Fibroblast of skin of right biceps (primary cell): ENCODE measurements around the gene TSPAN9.
A peak's percentile ranks its signal among the peaks of the same experiment; 100 is the strongest.

Experiments used
- DNase-seq: peaks from one replicate; pipeline ENCODE4 v3.0.0-alpha.2; 2013

TSPAN9 gene

DNA sequence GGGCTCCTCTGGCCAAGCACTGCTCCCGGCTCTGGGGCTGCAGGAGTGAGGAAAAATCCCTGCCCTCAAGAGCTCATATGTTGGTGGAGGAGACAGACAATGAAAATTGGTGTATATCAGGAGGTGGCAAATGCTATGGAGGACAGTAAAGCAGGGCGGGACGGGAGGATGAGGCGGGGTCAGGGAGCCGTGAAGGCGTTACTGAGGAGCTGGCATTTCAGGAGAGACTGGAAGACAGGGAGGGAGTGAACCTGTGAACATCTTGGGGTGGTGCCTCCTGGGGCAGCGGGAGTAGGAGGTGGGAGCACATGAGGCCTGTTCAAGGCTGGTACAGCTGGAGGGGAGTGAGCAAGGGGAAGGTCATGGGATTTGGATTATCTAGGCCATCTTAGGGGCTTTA lies 26.6 kb downstream of the TSPAN9 start:
- DNase-seq, result no peak

DNA sequence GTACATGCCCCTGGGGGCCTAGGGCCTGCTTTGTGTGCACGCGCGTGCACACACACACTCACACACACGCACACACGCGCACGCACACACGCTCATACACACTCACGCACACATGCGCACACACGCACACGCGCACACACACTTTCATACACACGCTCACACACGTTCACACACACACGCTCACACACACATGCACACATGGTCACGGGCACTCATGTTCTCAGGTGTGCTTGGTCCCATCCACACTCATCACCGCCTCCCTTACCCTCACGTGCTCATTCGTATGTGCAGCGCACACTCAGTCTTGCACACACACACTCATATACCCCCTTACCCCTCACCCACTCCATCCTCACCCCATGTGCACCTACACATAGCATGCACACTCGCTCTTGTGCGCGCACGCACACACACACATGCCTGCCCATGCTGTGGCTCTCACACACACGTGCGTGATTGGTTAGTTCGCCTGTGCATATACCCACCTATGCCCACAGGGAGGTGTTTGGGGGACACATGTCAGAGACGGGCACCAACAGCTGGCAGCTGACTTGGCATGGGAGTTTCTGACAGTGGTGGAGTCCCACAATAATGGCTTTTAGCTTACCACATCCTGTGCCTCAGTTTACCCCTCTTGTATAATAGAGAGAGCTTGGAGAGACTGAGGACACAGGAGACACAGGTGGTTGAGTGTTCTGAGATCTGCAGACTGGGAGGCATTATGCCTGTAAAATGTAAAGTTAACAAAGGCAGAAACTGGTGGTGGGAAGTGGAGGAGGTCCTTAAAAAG lies 28.7 kb downstream of the TSPAN9 start:
- DNase-seq, result no peak

DNA sequence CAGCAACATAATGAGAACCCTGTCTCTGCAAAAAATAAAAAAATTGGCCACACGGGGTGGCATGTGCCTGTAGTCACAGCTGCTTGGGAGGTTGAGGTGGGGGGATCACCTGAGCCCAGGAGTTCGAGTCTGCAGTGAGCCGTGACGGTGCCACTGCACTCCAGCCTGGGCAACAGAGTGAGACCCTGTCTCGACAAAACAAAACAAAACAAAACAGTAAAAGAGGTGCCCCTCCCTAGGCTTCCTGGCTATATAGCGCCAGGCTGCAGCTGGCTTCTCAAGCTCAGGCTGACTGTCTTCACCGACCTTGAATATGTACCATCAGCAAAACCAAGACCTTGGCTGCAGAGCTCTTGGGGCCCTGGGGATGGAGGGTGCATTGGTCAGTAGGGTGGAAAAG lies 29.4 kb downstream of the TSPAN9 start:
- no peak for DNase-seq

DNA sequence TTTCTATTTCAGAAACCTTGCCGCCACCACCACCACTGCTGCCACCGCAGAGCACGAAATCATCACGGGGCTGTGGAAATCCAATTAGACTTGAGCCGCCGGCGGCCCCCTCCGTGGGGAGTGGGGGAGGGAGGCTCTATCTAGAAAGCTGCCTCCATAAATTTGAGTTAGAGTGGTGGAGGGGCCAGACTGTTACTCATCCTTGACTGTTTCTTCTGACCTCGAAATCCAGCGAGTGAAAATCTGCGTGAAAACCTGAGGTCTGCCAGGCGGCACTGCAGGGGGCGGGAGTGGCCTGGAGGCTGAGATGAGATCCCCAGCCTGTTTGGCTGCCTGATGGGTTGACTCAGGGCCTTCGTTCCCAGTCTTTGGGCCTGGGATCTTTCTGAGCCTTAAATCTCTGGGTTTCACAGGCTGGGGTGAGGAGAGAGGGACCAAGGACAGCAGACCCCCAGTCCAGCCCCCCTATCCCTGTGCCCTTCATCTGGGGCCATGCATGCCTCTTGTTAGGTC lies 29.9 kb downstream of the TSPAN9 start:
- DNase-seq, result peak; percentile 78

DNA sequence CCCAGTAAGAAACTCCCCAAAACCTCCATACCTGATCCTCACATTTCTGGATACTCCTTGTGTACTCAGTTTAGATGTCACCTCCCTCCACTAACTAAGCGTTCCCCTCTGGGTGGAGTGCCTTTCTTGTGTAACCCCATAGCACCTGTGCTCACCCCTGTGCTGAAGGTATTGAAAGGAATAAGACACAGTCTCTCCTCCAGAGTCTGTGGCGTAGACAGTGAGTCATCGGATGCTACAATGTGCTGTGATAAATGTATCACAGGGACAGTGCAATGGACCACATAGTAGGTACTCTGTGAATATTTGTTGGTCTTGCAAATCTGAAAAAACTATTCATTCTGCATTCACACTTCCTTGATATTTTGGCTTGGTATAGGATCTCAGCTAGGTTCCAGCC lies 30.8 kb downstream of the TSPAN9 start:
- DNase-seq, result no peak

DNA sequence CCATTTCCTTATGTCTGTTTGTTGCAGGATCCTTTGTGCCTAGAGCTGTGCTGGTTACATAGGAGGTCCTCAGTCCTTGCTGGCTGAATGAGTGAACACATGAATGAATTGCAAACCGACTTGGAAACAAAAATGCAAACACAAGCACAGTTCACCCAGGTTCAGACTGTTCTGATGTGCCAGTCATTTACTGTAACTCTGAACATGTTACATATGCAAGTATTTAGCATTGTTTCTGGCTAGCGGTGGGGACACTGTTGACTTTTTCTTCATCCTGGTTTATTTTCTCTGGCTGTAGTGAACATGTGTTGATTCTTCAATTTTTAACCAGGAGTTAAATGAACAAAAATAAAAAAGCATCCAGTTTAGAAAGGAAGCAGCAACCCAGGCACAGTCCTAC lies 33.4 kb downstream of the TSPAN9 start:
- no peak for DNase-seq

DNA sequence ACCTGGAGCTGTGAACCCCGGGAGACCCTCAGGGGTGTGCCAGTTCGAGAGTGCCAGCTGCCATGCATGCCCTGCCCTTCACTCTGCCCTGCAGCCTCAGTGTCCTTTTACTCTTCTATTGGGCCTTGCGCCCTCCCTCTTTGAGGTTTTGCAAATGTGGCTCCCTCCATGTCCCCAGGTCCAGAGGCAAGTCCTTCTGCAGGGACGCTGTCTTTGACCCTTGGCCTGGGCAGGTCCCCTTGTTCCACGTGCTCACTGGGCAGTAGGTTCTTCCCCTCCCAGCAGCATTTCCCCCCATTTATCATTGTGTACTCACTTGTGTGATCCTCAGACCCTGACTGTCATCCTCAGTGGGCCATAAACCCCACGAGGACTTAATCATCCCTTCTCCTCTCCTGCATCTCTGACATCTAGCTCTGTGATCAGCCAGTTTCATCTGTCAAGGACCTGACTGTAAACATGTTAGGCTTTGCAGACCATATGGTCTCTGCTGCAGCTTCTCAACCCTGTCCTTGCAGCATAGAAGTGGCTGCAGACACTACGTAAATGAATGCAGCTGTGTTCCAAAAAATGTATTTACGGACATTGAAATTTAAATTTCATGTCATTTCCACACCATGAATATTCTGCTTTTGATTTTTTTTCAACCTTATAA lies 36.6 kb downstream of the TSPAN9 start:
- no peak for DNase-seq

DNA sequence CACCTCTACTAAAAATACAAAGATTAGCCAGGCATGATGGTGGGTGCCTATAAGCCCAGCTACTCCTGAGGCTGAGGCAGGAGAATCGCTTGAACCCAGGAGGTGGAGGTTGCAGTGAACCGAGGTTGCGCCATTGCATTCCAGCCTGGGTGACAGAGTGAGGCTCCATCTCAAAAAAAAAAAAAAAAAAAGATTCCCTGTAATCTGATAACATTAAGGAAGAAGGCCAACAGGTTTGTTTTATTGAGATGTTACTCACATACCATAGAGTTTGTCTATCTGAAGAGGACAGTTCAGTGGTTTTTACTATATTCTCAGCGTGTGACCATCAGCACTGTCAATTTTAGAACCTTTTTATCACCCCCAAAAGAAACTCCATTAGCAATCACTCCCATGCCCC lies 37.5 kb downstream of the TSPAN9 start:
- DNase-seq, result no peak

DNA sequence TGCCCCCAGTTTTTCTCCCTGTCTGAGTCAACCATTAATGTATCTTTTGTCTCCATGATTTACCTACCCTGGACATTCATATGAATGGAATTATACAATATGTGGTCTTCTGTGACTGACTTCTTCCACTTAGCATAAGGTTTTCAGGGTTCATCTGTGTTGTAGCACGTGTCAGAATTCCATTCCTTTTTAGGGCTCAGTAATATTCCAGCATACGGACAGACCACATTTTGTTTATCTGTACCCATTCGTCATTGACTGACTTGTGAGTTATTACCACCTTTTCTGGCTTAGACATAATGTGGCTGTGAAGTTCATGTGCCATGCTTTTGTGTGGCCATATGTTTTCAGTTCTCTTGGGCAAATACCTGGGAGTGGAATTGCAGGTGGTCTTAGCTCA lies 37.9 kb downstream of the TSPAN9 start:
- DNase-seq, result no peak

DNA sequence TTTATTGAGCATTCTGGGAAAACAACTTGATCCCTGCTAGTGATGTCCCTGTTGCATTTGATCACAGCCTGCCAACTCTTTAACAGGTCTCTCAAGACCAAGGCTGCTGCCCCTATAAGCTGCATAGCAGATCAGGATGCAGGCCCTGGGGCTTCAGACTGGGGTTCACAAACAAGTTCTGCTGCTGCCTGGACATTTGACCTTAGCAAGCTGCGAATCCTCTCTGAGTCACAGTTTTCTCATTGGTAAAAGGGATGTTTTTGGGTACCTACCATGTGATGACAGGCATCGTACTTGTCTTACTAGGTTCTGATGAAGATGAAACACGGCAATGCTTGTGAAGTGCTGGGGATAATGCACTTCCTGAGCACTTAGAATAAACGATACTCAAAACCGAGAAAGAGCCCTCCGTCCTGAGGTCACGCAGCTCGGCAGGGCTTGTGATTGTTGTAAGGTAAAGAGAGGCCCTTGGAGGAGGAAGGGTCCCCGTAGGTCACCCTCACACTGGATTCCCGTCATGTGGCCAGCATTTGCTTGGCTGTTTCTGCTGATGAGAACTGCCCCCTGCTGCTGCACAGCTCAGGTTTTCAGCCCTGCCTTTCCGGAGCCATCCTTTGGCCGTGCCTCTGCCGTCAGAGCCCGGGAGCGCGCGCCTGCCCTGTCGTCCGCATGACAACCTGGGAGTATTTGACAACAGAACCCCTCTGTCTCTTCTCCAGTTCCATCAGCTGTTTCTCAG lies 39.1 kb downstream of the TSPAN9 start:
- DNase-seq, result no peak

DNA sequence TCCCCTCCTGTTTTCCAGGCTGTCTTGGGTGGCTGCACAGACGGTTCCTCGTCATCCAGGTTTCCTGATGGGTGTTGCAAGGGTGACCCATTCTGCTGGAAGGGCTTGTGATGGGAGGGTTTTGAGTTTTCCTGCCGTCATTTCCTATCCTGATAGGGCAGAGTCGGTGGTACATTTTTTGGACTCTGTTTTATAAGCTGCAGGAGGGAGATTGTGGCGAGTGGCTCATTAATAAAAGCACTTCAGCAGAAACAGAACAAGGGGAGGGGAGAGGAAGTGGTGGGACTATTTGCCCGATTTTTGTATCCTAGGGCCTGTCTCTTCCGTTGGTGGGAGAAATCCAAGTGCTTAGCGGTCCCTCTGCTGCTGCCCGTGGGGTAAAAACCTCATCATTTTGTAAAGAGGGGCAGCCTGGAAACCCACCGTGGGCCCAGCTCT lies 40.0 kb downstream of the TSPAN9 start:
- DNase-seq, result peak; percentile 77

DNA sequence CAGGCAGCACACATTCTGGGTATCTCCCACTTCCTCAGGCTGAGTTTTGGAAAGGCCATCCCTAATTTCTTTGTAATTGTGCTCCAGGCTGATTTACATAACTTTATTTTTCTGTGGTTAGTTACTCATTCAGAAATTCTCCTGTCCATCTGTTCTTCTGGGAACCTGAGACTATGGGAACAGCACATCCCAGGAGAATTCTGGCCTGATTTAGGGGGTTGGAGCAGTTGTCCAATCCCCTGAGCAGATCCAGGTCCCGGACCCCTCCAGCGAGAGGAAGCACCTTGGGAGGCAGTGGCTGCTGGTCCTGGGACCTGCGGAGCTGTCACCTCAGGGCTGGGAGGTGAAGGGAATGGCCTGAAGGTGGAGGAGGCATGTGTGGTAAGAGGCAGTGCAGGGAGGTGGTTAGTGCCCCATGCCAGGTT lies 40.4 kb downstream of the TSPAN9 start:
- DNase-seq, result peak; percentile 88

DNA sequence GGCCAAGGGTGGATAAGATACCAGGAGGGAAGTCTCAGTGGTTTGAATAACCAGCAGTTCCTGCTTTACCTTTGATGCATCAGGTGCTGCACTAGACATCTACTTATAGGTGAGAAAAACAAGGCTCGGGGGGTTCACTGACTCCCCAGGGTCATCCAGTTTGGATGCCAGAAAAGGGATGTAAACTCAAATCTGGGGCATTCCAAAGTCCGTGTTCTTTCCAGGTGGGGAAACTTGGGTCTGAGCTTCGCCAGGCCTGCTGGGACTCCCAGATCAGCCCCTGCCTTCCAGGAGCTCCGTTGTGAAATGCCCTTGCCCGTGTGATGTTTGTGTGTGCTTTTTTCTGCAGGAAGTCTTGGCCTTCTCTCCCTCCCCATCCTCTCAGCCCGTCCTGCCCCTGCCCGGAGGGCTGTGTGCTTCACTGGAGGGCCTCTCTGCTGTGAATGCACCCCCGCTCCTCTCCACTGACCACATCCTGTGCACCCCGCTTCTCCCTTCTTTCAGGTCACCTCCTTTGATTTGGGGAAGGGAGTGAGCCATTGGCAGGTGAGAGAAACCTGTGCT lies 42.1 kb downstream of the TSPAN9 start:
- DNase-seq, result no peak

DNA sequence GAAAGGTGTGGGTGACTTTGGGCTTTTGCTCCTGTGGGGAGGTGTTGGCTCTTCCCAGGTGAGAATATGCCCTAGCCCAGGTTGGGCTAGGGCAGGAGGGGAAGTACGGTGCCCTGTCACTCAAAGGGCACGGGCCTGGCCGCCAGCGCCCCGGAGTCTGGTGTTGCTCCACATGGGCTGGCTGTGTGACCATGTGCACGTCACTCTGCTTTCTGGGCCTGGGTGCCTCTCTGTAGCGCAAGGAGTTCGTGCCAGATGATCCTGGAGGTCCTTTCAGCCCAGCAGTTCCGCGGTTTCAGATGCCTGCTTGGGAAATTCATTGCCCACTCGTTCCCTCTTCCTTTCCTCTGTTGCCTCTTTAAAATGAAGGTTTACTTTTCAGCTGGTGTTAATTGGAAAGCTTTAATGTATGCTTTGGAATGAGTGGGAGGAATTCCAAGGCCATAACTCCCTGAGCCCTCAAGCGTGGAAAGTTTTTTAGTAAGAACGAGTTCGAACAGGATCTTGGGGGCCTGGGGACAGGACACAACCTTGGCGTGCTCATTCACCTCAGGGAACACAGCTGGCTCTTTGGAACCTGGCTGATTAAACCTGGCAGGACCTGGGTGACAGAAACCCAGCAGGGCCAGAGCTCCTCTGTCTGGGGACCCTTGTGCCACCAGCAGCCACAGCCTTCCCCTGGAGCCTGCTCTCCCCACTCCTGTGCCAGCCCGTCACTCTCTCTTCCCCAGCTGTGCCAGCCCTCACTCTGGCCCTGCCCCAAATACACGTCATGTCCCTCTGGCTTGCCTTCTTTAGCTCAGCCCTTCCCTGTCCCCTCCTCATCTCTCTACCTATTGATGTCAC lies 42.8 kb downstream of the TSPAN9 start:
- DNase-seq, result peak; percentile 51

DNA sequence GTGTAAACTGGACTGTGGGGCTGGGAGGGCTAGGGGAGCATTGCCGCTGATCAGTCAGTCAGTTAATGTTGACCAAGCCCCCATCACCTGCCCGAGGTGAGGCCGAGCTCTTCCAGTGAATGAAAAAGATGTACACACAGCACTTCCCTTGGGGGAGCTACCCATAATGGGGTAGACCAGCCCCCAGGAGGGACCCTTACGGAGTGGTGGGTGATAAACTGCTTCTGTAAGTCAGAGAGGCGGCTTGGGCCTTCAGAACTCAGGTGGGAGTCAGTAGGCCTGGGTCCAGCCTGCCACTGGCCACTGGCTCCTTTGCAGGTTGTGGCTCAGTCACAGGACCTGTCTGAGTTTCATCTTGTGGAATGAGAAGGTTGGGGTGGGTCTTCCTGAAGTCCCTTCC lies 43.5 kb downstream of the TSPAN9 start:
- DNase-seq, result no peak

DNA sequence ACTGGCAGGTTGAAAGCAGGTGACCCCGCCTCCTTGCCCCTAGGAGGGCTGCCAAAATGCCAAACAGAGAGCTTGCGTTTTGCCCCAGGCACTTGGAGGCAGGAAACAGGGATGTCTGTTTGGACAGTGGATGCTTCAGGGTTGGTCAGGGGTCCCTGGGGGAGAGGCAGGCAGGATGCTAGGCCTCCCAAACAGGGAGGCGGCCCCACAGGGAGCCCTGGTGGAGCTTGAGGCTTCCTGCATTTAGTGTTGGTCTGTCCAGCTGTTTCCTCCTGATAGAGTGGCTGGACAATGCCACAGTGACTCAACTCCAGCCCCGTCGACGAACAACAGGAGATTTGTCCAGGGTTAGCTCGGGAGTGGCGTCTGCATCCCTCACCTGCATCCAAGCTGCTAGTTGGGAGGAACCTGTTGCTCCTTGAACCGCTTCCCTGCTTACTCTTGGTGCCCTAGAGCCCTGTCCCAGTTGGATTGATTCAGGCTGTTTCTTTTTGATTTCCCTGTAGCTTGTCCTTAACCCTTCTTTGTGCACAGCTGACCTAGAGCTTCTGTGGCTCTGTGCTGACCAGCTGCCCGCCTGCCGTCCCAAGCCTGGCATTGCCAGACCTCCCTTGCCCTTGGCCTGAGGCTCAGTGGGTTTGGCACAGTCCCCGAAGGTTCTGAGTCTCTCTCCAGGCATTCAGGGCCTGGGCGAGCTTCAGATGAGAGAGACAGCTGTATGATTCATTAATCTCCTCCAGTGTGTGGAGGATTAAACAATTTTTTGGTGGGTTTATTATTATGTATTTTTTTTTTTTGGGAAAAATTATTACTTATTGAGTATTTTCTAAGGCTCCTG lies 45.9 kb downstream of the TSPAN9 start:
- peak; percentile 40 for DNase-seq

DNA sequence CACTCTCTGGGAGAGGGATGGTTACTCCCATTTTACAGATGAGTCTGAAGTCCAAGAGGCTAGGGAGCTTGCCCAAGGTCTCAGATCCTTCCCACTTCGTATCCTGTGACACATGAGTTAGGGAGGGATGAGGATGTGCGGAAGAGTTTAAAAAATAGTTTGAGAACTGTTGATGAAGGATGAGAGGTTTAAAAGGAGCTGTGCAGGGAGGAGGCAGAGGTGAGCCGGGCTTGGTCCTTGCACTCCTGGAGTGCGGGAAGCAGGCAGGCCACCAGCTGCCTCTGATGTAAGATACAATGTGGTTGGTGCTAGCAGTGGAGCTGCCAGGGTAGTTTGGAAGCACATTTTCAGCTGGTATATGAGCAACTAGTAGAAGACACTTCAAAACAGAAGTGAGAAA lies 46.5 kb downstream of the TSPAN9 start:
- DNase-seq, result no peak

DNA sequence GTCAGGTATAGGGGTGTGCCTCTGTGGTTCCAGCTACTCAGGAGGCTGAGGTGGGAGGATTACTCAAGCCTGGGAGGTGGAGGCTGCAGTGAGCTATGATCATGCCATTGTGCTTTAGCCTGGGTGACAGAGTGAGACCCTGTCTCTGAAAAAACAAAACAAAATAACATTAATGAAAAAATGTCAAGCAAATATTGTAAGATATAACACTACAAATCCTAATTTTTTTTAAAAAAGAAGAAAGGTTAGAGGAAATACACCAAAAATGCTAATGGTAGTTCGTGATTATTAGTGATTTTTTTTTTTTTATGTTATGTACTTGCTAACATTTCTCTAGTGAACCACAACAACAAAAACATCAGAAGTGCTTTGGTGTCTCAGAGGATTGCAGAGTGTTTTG lies 47.7 kb downstream of the TSPAN9 start:
- no peak for DNase-seq

DNA sequence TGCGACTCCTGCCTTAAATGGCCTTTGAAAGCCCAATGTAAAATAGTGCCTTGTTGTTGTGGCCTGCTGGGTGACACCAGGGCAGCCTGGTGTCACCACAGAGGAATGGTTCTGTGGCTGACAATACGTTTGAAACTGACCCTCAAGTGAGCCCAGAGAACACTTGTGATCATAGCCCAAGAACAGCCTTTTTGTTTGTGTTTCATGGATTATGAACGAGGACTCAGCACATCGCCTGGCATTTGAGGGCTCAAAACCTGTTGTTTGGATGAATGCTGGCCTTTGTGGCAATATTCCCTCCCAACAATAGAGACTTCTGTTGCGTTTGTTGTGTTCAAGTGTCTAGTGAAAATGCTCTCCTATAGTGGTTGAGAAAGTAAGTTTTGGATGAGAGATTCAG lies 48.5 kb downstream of the TSPAN9 start:
- DNase-seq, result no peak

DNA sequence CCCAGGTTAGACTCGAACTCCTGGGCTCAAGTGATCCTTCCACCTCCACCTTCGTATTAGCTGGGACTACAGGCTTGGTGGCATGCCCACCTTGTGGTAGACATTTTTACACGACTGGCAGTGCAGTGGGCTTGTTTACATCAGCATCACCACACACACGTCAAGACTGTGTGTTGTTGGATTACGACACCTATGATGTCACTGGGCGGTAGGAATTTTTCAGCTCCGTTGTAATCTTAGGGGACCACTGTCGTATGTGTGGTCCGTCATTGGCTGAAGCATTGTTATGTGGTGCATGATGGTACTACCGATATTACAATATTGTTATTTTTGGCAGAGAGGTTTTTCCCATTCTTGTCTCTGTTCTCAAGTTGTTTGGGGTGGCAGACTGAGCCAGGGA lies 50.7 kb downstream of the TSPAN9 start:
- DNase-seq, result peak; percentile 19

DNA sequence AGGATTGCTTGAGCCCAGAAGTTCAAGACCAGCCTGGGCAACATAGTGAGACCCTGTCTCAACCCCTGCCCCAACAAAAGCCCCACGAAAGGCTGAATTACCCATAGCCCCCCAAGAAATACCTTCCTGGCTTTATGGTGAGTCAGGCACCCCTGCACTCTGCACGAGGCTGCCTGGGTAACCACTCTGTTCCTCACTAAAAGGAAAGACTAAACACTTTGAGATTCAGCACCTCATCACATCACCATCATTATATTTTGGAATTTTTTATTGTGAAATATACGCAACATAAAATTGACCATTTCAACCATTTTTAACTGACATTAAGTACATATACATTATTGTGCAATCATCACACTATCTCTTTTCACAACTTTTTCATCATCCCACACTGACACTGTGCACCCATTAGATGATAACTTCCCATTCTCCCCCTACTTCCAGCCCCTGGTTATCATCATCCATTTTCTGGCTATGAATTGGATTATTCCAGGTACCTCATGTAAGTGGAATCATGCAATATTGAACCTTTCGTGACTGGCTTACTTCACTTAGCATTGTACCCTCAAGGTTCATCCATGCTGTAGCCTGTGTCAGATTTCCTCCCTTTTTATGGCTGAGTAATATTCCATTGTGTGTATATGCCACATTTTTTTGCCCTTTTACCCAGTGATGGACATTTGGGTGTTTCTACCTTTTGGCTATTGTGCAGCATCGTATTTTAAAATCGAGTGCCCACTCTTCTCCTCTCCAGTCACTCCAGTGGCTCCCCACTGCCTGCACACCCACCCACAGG lies 51.5 kb downstream of the TSPAN9 start:
- no peak for DNase-seq
